IMR-90 (cell line): ENCODE results near the gene ST6GALNAC2. TPM values are rescaled to one million over a fixed set of nuclear protein-coding genes. Genes with fewer than 3 reads are reported as not detected.
A peak's percentile ranks its signal among the peaks of the same experiment; 100 is the strongest.

Experiments
- ATAC-seq: fragments of 200-7000 bp; cut with Tn5 transposase; 2 replicates; pipeline ENCODE4 v1.9.1; 2020; ENCODE audit warnings: low read depth, mild to moderate bottlenecking, moderate library complexity
- BruUV-seq: library from RNA; stranded (reverse); fragments of 400-500 nt; replicated peaks from 2 replicates; lab custom pipeline; 2021; lab: Mats Ljungman, UMichigan
- CTCF ChIA-PET: fragments of 300-600 bp; formaldehyde crosslinking; extraction: SDS; loops from one replicate; lab custom pipeline; 2021; ENCODE audit warnings: antibody characterized with exemption; lab: Yijun Ruan, JAX
- POLR2A ChIA-PET: fragments of 300-600 bp; sonication (Branson Sonifier 250); formaldehyde crosslinking; loops from one replicate; lab custom pipeline; 2022; ENCODE audit warnings: antibody characterized with exemption; ENCODE audit not compliant: unreplicated experiment; lab: Charles Lee
- DNase-seq: peaks from one replicate; pipeline ENCODE4 v3.0.0; 2013
- H2AFZ ChIP-seq: replicated peaks from 2 replicates; pipeline ENCODE3; 2013; ENCODE audit warnings: low read length, mild to moderate bottlenecking; ENCODE audit not compliant: poor library complexity
- H2AK5ac ChIP-seq: 2 replicates; pipeline ENCODE4 v1.6.1; 2013; ENCODE audit warnings: low read depth, low read length, inconsistent platforms
- H2AK9ac ChIP-seq: replicated peaks from 2 replicates; pipeline ENCODE3; 2013; ENCODE audit warnings: mild to moderate bottlenecking, low read depth, low read length, moderate library complexity; ENCODE audit not compliant: poor library complexity
- H2BK120ac ChIP-seq: 2 replicates; pipeline ENCODE4 v1.6.1; 2013; ENCODE audit warnings: low read depth, low read length, inconsistent platforms
- H2BK15ac ChIP-seq: 3 replicates; pipeline ENCODE4 v1.6.1; 2013; ENCODE audit warnings: low read depth, low read length, inconsistent platforms
- H2BK20ac ChIP-seq: 2 replicates; pipeline ENCODE4 v1.6.1; 2013; ENCODE audit warnings: low read depth, mild to moderate bottlenecking, inconsistent platforms, low read length, moderate library complexity
- H2BK5ac ChIP-seq: 2 replicates; pipeline ENCODE4 v1.6.1; 2013; ENCODE audit warnings: mild to moderate bottlenecking, low read depth, low read length, inconsistent platforms; ENCODE audit not compliant: poor library complexity, severe bottlenecking
- H3K14ac ChIP-seq: replicated peaks from 2 replicates; pipeline ENCODE4 v1.6.1; 2013; ENCODE audit warnings: low read depth, low read length, inconsistent platforms
- H3K18ac ChIP-seq: 2 replicates; pipeline ENCODE4 v1.6.1; 2013; ENCODE audit warnings: low read depth, low read length, control low read depth
- H3K23ac ChIP-seq: 2 replicates; pipeline ENCODE4 v1.6.1; 2013; ENCODE audit warnings: low read depth, low read length, inconsistent platforms
- H3K27ac ChIP-seq: 2 replicates; pipeline ENCODE4 v1.5.1; 2013; ENCODE audit warnings: mild to moderate bottlenecking, control low read depth, low read length; ENCODE audit not compliant: insufficient read depth
- H3K27me3 ChIP-seq: 2 replicates; pipeline ENCODE4 v1.6.1; 2013; ENCODE audit warnings: low read length; ENCODE audit not compliant: control insufficient read depth, insufficient read depth
- H3K36me3 ChIP-seq: 2 replicates; pipeline ENCODE4 v1.6.1; 2013; ENCODE audit warnings: low read length, mixed read lengths; ENCODE audit not compliant: control insufficient read depth, insufficient read depth
- H3K4ac ChIP-seq: 2 replicates; pipeline ENCODE4 v1.6.1; 2013; ENCODE audit warnings: low read depth, low read length, inconsistent platforms
- H3K4me1 ChIP-seq: 2 replicates; pipeline ENCODE4 v1.6.1; 2013; ENCODE audit warnings: low read length, mixed read lengths; ENCODE audit not compliant: control insufficient read depth, insufficient read depth
- H3K4me2 ChIP-seq: 2 replicates; pipeline ENCODE4 v1.6.1; 2013; ENCODE audit warnings: low read depth, mild to moderate bottlenecking, control low read depth, low read length, moderate library complexity
- H3K4me3 ChIP-seq: 2 replicates; pipeline ENCODE4 v1.5.1; 2013; ENCODE audit warnings: low read depth, mild to moderate bottlenecking, control low read depth, low read length, moderate library complexity; ENCODE audit not compliant: insufficient read depth
- H3K56ac ChIP-seq: 2 replicates; pipeline ENCODE4 v1.6.1; 2013; ENCODE audit warnings: low read length, inconsistent platforms; ENCODE audit not compliant: insufficient read depth; ENCODE audit errors: extremely low read depth
- H3K79me1 ChIP-seq, 2 experiments: 2 replicates each; pipeline ENCODE4 v1.6.1; 2013; ENCODE audit warnings: low read length in 2 of 2, inconsistent platforms in 1 of 2, low read depth in 1 of 2
- H3K9ac ChIP-seq: 2 replicates; pipeline ENCODE4 v1.6.1; 2013; ENCODE audit warnings: low read depth, low read length, control low read depth
- H3K9me1 ChIP-seq: 2 replicates; pipeline ENCODE4 v1.6.1; 2013; ENCODE audit warnings: low read length, inconsistent platforms; ENCODE audit not compliant: insufficient read depth
- H3K9me3 ChIP-seq: 2 replicates; pipeline ENCODE4 v1.6.1; 2013; ENCODE audit warnings: low read length; ENCODE audit not compliant: control insufficient read depth, insufficient read depth
- H4K20me1 ChIP-seq: 2 replicates; pipeline ENCODE4 v1.6.1; 2013; ENCODE audit warnings: low read length, inconsistent platforms; ENCODE audit not compliant: insufficient read depth
- H4K5ac ChIP-seq: 2 replicates; pipeline ENCODE4 v1.6.1; 2013; ENCODE audit warnings: mild to moderate bottlenecking, low read depth, low read length, control low read depth
- H4K8ac ChIP-seq, 2 experiments: 2 replicates each; pipeline ENCODE4 v1.6.1; 2013; ENCODE audit warnings: low read depth in 2 of 2, low read length in 2 of 2, control low read depth in 1 of 2, inconsistent platforms in 1 of 2
- H4K91ac ChIP-seq: 2 replicates; pipeline ENCODE4 v1.6.1; 2013; ENCODE audit warnings: low read depth, low read length, inconsistent platforms; ENCODE audit not compliant: insufficient read depth
- BHLHE40 ChIP-seq: fragments of 150-350 bp; IDR thresholded peaks from 2 replicates; pipeline ENCODE4 v1.6.1; 2016; ENCODE audit warnings: mild to moderate bottlenecking, low read depth, low read length
- CHD1 ChIP-seq: IDR thresholded peaks from 2 replicates; pipeline ENCODE4 v1.6.1; 2012; ENCODE audit warnings: low read depth, low read length, improper control_type of control experiment
- FOS ChIP-seq: fragments of 150-350 bp; IDR thresholded peaks from 2 replicates; pipeline ENCODE4 v1.6.1; 2016; ENCODE audit warnings: low read depth, low read length
- MAFK ChIP-seq: IDR thresholded peaks from 2 replicates; pipeline ENCODE4 v1.6.1; 2012; ENCODE audit warnings: low read depth, low read length, improper control_type of control experiment
- MAZ ChIP-seq: IDR thresholded peaks from 2 replicates; pipeline ENCODE4 v1.6.1; 2012; ENCODE audit warnings: low read depth, mild to moderate bottlenecking, low read length, improper control_type of control experiment, moderate library complexity, borderline replicate concordance
- MXI1 ChIP-seq: IDR thresholded peaks from 2 replicates; pipeline ENCODE4 v1.6.1; 2012; ENCODE audit warnings: low read depth, mild to moderate bottlenecking, low read length, moderate library complexity, borderline replicate concordance
- NFE2L2 ChIP-seq: fragments of 150-350 bp; IDR thresholded peaks from 2 replicates; pipeline ENCODE4 v1.6.1; 2016; ENCODE audit warnings: low read depth, mild to moderate bottlenecking, low read length
- POLR2A ChIP-seq: IDR thresholded peaks from 2 replicates; pipeline ENCODE4 v1.6.1; 2012; ENCODE audit warnings: mild to moderate bottlenecking, low read depth, low read length
- RCOR1 ChIP-seq: IDR thresholded peaks from 2 replicates; pipeline ENCODE4 v1.6.1; 2012; ENCODE audit warnings: mild to moderate bottlenecking, low read length, improper control_type of control experiment; ENCODE audit not compliant: insufficient replicate concordance
- RFX5 ChIP-seq: IDR thresholded peaks from 2 replicates; pipeline ENCODE4 v1.8.0; 2012; ENCODE audit warnings: low read depth, mild to moderate bottlenecking, low read length, moderate library complexity
- SMC3 ChIP-seq: fragments of 150-350 bp; IDR thresholded peaks from 2 replicates; pipeline ENCODE4 v1.6.1; 2016; ENCODE audit warnings: low read depth, mild to moderate bottlenecking, antibody characterized with exemption, low read length, moderate library complexity
- WGBS, 2 experiments: methylation state at CpG; one replicate each; pipeline versions ENCODE4 v1.1.5 to v1.1.7; 2013; ENCODE audit warnings: missing lambda C conversion rate in 2 of 2; ENCODE audit not compliant: insufficient read length in 1 of 2; ENCODE audit errors: extremely low coverage in 2 of 2; 5-methylcytosine and 5-hydroxymethylcytosine counted together
- dilution Hi-C: fragments of 300-500 bp; cut with HindIII; formaldehyde crosslinking; loops from one replicate; pipeline ENCODE4 v1.14.3; 2018; ENCODE audit warnings: low sequenced_read_pairs; ENCODE audit not compliant: unreplicated experiment
- in situ Hi-C: fragments of 300-500 bp; cut with MboI; formaldehyde crosslinking; loops from 3 replicates; pipeline ENCODE4 v1.14.3; 2019; ENCODE audit warnings: low sequenced_read_pairs, inconsistent platforms, mixed read lengths
- intact Hi-C: fragments of 100-400 bp; cut with micrococcal nuclease; formaldehyde crosslinking; loops from 2 replicates; pipeline ENCODE4 v1.10.0; 2022
- polyA plus RNA-seq, 3 experiments: library from polyadenylated mRNA; depleted of rRNA; stranded (reverse); fragments of >200 nt; gene quantifications; 2 replicates each; pipeline ENCODE4 v1.2.3, GENCODE V29; 2012; ENCODE audit warnings: low replicate concordance in 1 of 3
- total RNA-seq: library from RNA; depleted of rRNA; stranded (reverse); fragments of >200 nt; gene quantifications from 2 replicates; pipeline ENCODE4 v1.2.3, GENCODE V29; 2012
- TF ChIP-seq, protein P1 (sequence below): fragments of 150-350 bp; IDR thresholded peaks from 2 replicates; pipeline ENCODE4 v1.6.1; 2016; ENCODE audit warnings: low read depth, mild to moderate bottlenecking, low read length, moderate library complexity, borderline replicate concordance
- TF ChIP-seq, protein P2 (sequence below): fragments of 150-350 bp; IDR thresholded peaks from 2 replicates; pipeline ENCODE4 v1.6.1; 2017; ENCODE audit warnings: mild to moderate bottlenecking, antibody characterized with exemption, low read length, low read depth
- TF ChIP-seq, protein P3 (sequence below): conservative IDR thresholded peaks from 2 replicates; pipeline ENCODE4 v1.5.1; 2012; ENCODE audit warnings: mild to moderate bottlenecking, low read depth, low read length, improper control_type of control experiment

The ST6GALNAC2 gene
- total and polyA plus RNA-seq, 2 of the 4 experiments (the other 2 are of a cell fraction), result 0.10 TPM; not detected in 1

DNA sequence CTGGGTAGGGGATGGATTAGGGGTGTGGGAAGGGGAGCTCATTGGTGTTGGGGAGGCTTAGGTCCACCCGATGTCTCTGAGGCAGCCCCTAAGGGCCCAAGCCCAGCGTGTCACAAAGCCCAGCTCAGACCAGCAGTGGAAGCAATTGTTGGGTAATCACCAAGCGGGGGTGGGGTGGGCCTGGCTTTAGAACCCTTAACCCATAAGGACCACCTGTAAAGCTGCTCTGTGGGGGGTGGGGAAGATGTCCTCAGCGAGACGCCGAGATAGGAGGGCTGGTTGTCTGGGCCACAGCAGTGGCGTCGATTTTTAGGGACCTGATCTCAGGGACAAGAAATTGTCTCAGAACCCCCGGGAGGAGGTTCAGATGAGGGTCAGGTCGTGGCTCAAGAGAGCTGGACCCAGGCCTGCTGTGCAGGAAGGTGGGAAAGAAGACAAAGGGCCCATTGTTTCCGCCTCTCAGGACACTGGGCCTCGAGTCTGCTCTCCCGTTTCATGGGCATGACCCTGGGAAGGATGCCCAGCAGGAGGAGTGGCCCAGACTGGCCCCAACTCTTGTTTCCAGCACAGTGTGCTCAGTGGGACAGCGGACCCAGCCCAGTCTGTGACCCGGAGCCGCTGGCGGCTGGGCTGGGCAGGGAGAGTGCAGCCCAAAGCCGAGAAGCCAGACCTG lies 15.9 kb downstream of the ST6GALNAC2 start:
- Histone ChIP-seq H3K79me1 (peaks cover 7 to 22% of the 10 kb centered on the region in 2 experiments), H3K9me3 (peaks cover 6% of the 10 kb centered on the region), H3K27ac (no peak overlapping the region), H3K4me3 (no peak overlapping the region), H3K27me3 (no peaks in the 10 kb centered on the region), H3K9ac (no peak overlapping the region), H2BK5ac (no peak overlapping the region), H3K14ac (no peak overlapping the region), H3K4me2 (no peak overlapping the region), H2AFZ (peak overlapping the region; percentile 44), H3K4ac (no peak overlapping the region), H2BK20ac (no peak overlapping the region), H4K20me1 (peaks cover 36% of the 10 kb centered on the region), H3K9me1 (peaks cover 7% of the 10 kb centered on the region), H2AK9ac (peak overlapping the region; percentile 18), H4K5ac (no peak overlapping the region), H3K18ac (no peak overlapping the region), H3K23ac (no peak overlapping the region), H2AK5ac (no peak overlapping the region), H4K91ac (no peak overlapping the region), H2BK15ac (no peak overlapping the region), H3K4me1 (no peaks in the 10 kb centered on the region), H4K8ac (no peak overlapping the region), H3K56ac (no peak overlapping the region), H3K36me3 (peaks cover 13% of the 10 kb centered on the region), H2BK120ac (no peak overlapping the region)
- WGBS, 2 experiments, result 61% methylated on average over 10 of the region's 18 CpGs; no CpG with 5 or more reads in 1 of the 2 experiments
- POLR2A ChIA-PET, result interaction anchor here (0.6 kb wide), 1 partner anchor 8 kb away, joined by 6 read pairs; no protein-coding TSS in a partner anchor
- DNase-seq (no peak), ATAC-seq (no peak)
- BruUV-seq, result no TSS peak
- in situ Hi-C loops, result no loop called here
- intact Hi-C loops, result no loop called here
- TF ChIP-seq NFE2L2 (no peak), BHLHE40 (no peak), POLR2A (no peak), CHD1 (no peak), MAFK (no peak), MAZ (no peak), RFX5 (no peak), MXI1 (no peak), FOS (no peak), SMC3 (no peak), RCOR1 (no peak)
- TF ChIP-seq, protein P1, sequence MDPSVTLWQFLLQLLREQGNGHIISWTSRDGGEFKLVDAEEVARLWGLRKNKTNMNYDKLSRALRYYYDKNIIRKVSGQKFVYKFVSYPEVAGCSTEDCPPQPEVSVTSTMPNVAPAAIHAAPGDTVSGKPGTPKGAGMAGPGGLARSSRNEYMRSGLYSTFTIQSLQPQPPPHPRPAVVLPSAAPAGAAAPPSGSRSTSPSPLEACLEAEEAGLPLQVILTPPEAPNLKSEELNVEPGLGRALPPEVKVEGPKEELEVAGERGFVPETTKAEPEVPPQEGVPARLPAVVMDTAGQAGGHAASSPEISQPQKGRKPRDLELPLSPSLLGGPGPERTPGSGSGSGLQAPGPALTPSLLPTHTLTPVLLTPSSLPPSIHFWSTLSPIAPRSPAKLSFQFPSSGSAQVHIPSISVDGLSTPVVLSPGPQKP, result no peak
- TF ChIP-seq, protein P2, sequence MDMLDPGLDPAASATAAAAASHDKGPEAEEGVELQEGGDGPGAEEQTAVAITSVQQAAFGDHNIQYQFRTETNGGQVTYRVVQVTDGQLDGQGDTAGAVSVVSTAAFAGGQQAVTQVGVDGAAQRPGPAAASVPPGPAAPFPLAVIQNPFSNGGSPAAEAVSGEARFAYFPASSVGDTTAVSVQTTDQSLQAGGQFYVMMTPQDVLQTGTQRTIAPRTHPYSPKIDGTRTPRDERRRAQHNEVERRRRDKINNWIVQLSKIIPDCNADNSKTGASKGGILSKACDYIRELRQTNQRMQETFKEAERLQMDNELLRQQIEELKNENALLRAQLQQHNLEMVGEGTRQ, result no peak
- TF ChIP-seq, protein P3, sequence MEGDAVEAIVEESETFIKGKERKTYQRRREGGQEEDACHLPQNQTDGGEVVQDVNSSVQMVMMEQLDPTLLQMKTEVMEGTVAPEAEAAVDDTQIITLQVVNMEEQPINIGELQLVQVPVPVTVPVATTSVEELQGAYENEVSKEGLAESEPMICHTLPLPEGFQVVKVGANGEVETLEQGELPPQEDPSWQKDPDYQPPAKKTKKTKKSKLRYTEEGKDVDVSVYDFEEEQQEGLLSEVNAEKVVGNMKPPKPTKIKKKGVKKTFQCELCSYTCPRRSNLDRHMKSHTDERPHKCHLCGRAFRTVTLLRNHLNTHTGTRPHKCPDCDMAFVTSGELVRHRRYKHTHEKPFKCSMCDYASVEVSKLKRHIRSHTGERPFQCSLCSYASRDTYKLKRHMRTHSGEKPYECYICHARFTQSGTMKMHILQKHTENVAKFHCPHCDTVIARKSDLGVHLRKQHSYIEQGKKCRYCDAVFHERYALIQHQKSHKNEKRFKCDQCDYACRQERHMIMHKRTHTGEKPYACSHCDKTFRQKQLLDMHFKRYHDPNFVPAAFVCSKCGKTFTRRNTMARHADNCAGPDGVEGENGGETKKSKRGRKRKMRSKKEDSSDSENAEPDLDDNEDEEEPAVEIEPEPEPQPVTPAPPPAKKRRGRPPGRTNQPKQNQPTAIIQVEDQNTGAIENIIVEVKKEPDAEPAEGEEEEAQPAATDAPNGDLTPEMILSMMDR, result no peak
- CTCF ChIA-PET, result no interaction called here
- dilution Hi-C loops, result no loop called here
